SK-N-MC (cell line): Measurements from ENCODE around the gene MMP24OS.

Experiments
- EZH2 ChIP-seq: fragments of 200-600 bp; sonication (generic); IDR thresholded peaks from one replicate; pipeline ENCODE4 v1.6.1; 2017; ENCODE audit warnings: antibody characterized with exemption
- FOXP2 ChIP-seq: optimal IDR thresholded peaks from 2 replicates; pipeline ENCODE3; 2011; ENCODE audit warnings: mild to moderate bottlenecking, moderate library complexity; ENCODE audit not compliant: insufficient read depth; ENCODE audit errors: extremely low read length, control extremely low read depth
- POLR2AphosphoS5 ChIP-seq: IDR thresholded peaks from 2 replicates; pipeline ENCODE4 v1.6.1; 2012; ENCODE audit warnings: mild to moderate bottlenecking, low read depth, low read length, borderline replicate concordance

GRCh38 chr20:35276408-35276807 lies 1.5 kb downstream of the MMP24OS start:
- TF ChIP-seq EZH2 (no peak), POLR2AphosphoS5 (no peak), FOXP2 (no peak)
